ENCODE data around the gene PTPN4. TPM values are rescaled to one million over a fixed set of nuclear protein-coding genes. Genes with fewer than 3 reads are reported as not detected.
"Not testable (repeated sequence)": the region's sequence is repeated elsewhere in the genome, so short reads cannot be mapped to it uniquely, and the experiment has no call there.

PTPN4 gene
- total RNA-seq, 1 donor from 2014 or later: 43.3 TPM

DNA sequence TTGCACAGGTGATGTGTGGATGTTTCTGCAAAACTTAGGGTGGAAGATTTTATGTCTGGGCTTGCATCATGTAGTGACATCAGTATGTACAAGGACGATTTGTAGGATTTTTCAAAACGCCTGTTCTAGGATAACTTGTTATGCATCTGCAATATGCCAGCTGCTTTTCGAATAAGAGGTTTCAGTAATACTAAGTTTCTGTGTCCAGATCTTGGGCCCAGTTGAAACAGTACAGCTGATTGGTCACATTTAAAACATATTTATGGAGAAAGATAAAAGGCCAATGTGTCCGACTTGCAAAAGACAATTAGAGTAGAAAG, 1.2 kb downstream of the PTPN4 start:
- no peak for DNase-seq (ENCODE audit: low read depth, low spot score)

DNA sequence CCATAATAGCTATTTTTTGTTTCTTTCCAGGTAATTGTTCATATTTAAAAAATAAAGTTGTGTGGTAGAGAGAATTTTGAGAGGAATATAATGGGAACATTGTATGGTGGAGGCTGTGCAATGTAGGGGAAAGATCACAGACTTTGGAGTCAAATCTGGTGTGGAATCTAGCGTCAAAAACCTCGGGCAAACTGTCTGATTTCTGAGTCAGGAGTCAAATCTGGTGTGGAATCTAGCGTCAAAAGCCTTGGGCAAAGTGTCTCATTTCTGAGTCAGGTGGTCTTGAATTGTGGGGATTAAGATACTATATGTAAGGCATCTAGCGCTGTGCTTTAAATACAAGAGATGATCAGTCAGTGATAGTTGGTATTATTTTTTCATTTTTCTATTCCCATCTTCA, 5.1 kb downstream of the PTPN4 start:
- DNase-seq (ENCODE audit: low read depth, low spot score): no peak

DNA sequence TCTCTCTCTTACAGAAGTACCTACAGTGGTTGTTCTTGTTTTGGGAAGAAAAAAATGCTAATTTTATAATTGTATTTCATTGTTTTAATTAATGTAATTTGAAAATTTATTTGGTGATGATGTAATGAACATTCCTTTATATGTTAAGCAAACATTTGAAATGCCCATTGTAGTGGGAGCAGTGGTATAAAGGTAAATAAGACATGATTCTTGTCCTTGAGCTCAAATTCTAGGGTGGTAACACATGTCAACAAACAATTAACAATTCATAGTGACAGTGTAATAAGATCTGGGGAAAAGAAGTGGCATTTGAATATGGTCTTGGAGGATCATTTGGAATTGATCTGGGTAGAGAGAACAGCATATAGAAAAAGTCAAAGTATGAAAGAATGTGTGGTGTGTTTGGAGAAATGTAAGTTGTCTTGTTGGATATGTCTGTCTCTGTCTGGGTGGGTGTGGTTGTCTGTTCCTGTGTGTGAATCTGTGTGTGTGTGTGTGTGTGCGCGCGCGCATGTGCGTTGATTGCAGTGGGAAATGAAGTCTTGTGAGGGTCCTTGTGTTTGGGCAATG, 5.8 kb downstream of the PTPN4 start:
- DNase-seq (ENCODE audit: low read depth, low spot score): no peak

DNA sequence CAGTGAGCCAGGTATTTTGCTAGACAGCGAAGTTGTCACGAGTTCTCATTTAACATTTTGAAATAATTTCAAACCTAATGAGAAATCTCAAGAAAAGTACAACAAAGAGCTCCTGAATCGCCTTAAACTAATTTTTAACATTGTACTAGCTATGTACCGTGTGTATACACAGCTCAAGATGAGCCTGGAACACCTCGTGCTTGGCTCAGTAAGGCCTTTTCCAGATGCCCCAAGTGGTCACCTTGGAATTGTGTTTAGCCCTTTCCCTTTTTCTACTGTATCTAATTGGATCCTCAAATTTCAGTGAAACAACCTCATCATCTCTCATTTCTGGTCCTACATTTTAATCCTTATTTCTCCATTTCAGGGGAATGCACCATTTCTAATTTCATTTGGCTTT, 7.2 kb downstream of the PTPN4 start:
- DNase-seq (ENCODE audit: low read depth, low spot score): no peak

DNA sequence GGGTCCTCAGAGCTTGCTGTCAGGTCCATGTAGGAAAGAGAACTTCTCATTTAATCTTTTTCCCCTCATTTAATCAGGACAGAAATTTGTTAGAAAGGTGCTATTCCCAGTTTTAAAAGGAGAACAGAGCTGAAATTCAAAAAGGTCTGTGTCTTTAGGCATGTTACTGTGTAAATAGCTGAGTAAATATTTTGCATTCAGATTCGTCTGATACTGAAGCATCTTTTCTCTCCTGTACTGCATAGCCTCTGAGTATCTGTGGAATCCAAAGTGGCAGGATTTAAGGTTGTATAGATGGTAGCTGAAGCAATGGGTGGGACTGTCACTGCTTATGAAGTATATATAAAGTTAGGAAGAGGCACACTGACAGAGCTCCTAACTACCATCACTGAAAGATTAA, 9.0 kb downstream of the PTPN4 start:
- DNase-seq (ENCODE audit: low read depth, low spot score): no peak

DNA sequence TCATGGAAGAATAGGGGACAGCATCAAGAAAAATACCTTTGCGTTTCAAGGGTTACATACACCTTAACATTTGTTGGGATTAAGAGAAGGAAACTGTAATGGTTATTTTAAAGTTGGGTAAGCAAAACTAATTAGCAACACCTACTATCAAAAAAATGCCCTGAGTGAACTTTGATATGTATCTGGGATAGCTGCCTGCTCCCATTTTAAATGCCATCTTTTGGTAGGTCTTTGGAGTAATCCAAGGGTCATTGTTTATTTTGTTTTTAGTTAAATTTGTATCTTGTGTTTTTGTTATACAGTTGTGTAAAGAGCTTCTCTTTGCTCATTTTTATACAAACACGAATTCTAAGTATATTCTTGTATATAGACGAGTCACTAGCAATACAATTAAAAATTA, 9.9 kb downstream of the PTPN4 start:
- no peak for DNase-seq (ENCODE audit: low read depth, low spot score)

DNA sequence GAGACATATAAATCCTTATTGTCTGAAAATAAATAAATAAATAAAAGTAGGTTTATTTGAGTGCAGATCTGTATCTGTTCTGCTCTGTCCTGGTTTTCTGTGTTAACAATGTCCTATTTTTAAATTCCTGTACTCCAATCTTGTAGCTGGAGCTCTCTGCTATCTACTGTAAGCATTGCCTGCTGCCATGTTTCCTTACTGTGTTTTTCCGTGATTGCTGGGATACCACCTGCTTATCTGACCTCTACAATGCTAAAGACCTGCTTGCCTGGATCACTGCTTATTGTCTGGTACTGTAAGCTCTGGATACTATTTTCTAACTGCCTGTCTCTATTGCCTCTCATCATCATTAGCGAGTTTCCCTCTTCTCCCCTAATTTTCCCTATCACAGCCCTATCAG, 11.6 kb downstream of the PTPN4 start:
- DNase-seq (ENCODE audit: low read depth, low spot score): no peak

DNA sequence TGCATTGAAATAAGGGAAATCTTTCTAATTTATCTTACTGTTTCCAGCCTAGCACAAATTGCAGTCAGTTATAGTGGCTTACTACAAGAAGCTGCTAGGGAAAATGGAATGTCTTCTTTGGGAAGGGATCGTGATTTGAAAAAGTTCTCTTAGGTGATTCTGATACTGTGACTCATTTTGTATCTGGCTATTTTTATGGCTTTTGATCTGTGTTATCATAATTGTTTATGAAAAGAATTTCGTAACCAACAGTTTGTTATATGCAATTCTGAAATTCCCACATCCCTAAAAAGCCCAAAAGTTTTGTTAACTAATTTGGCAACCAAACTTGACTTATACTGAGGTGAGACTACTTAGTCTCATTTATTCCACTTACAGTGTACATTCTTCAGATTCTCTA, 12.4 kb downstream of the PTPN4 start:
- DNase-seq (ENCODE audit: low read depth, low spot score): no peak

DNA sequence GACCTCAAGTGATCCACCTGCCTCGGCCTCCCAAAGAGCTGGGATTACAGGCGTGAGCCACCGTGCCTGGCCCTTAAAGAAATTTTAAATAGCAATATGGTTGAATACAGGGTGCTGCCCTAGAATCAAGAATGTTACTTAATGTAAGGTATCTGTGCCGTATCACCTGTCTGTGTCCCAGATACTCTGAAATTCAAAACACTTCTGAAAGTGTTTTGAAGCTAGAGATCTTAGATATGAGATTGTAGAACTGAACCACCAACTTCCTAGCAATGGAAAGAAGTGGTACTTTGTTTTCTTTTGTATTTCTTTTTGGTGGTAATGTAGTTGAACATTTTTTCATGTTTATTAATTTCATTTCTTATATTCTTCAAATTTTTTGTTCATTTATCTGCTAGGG, 13.0 kb downstream of the PTPN4 start:
- DNase-seq (ENCODE audit: low read depth, low spot score): no peak

DNA sequence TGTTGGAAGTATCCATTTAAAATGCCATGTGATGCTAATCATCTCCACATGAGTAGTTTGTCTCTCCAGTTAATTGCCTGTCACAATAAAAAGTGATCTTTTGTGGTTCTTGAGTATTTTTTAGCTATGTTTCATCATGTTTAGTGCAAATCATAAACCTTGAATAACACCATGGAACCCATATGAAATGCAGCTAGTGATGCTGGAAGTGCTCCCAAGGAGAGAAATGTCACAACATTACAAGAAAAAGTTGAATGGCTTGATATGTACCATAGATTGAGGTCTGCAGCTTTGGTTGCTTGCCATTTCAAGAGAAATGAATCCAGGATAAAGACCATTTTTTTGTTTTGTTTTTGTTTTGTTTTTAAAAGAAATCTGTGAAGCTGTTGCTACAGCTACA, 14.3 kb downstream of the PTPN4 start:
- no peak for DNase-seq (ENCODE audit: low read depth, low spot score)

DNA sequence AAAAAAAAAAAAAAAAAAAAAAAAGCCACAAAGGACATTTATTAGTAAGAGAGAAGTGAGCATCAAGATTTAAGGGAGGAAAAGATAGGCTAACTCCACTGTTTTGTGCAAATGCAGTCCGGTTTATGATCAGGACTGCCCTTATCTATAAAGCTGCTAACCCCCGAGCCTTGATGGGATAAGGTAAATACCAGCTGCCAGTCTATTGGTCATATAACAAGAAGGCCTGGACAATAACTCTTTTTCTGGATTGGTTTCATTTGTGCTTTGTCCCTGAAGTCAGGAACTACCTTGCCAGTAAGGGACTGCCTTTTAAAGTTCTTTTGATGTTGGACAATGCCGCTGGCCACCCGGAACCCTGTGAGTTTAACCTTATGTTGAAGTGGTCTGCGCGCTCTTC, 15.4 kb downstream of the PTPN4 start:
- DNase-seq (ENCODE audit: low read depth, low spot score): no peak

DNA sequence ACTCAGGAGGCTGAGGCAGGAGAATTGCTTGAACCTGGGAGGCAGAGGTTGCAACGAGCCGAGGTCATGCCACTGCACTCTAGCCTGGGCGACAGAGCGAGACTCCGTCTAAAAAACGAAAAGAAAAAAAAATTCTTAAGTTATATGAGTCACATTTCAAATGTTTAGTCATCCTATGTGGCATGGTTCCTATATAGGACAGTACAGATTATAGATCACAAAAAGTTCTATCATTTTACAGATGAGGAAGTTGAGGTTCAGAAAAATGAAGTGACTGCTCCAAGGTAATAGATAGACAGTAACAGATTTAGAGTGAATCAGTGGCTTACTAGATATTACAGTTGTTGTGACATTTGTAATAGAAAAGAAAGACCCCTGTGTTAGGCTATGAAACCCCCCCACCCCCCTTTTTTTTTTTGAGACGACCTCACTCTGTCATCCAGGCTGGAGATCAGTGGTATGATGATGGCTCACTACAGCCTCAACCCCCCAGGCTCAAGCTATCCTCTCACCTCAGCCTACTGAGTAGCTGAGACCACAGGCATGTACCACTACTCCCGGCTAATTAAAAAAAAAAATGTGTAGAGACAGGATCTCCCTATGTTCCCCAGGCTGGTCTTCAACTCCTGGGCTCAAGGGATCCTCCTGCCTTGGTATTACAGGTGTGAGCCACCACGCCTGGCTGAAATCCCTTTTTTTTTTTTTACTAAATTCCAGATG, 22.7 kb downstream of the PTPN4 start:
- no peak for DNase-seq (ENCODE audit: low read depth, low spot score)

DNA sequence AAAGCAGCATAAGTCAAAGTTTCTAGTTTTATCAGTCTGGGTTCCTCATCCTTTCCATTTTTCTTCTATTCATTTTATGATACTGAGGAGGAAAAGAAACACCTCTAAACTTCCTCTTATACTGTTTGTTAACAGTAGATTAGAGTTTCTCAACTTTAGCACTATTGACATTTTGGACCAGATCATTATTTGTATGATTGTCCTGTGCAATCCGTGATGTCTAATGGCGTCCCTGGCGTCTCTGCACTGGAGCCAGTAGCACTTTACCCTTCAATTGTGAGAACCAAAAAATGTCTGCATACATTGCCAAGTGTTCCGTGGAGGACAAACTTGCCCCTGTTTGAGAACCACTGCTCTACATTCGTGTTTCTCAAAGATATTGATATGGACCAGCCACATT, 25.2 kb downstream of the PTPN4 start:
- DNase-seq (ENCODE audit: low read depth, low spot score): no peak

DNA sequence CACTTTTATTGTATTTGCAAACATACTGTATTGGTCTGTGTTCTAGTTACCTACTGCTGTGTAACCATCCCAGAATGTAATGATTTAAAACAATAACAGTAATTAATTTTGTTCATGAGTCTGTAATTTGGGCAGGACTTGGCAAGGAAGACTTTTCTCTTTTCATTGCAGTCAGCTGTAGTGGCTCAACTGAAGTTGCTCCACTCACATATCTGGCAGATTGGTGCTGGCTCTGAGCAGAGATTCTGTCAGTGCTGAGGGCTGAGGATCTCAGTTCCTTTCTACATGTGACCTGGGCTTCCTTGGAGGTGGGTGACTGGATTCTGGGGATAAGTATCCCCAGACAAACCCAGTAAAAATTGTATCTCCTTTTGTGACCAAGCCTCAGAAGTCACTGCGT, 26.6 kb downstream of the PTPN4 start:
- DNase-seq (ENCODE audit: low read depth, low spot score): no peak

DNA sequence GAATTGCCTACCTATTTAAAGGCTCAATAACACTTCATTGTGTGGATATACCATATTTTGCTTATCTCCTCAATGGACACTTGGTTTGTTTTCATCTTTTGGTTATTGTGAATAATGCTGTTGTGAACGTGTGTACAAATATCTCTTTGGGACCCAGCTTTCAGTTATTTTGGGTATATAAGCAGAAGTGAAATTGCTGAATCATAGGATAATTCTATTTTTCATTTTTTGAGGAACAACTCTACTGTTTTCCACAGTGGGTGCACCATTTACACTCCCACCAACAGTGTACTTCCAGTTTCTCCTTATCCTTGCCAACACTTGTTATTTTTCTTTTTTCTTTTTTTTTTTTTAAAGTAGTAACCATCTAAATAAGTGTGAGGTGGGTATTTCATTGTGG, 29.0 kb downstream of the PTPN4 start:
- no peak for DNase-seq (ENCODE audit: low read depth, low spot score)

DNA sequence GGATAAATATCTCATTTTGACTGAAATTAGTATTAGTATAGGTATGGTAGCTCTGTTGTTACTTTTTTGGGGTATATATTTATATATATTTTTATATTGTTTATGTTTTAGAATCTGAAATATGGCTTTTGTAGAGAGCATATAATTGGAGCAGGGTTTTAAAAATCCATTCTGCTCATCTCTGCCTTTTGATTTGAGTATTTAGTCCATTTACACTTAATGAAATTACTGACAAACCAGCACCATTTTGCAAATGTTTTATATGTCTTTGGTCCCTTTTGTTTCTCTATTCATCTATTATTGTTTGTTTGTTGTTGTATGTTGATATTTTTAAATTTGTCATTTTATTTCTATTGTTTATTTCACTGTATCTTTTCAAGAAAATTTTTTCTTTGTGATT, 30.7 kb downstream of the PTPN4 start:
- DNase-seq (ENCODE audit: low read depth, low spot score): no peak

DNA sequence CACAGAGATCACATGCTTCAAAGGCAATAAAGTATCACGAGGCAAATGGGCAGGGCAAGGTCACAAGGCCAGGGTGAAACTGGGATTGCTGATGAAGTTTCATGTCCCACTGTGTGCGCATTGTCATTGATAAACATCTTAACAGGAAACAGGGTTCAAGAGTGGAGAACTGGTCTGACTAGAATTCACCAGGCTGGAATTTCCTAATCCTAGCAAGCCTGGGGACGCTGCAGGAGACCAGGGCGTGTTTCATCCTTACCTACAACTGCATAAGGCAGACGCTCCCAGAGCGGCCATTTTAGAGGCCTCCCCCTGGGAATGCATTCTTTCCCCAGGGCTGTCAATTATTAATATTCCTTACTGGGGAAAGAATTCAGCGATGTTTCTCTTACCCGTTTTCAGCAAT, 33.2 kb downstream of the PTPN4 start:
- no peak for DNase-seq (ENCODE audit: low read depth, low spot score)

DNA sequence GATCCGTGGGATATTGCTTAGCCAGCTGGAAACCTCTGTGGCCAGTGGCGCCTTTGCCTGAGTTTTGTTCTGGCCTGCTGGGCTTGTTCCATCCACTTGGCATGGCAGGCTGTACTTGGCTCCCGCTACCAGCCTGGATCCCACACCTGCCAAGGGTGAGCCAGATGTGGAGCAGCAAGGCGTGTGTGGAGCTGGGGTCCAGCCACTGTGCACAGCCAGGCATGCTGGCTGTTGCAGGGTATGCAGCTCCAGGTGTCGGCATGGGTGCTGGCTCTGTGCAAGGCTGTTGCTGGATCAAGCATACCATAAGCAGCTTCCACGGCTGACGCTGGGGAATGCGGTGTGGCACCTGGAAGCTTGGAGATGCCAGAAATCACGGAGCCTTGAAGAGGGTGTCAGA, 34.5 kb downstream of the PTPN4 start:
- no peak for DNase-seq (ENCODE audit: low read depth, low spot score)

DNA sequence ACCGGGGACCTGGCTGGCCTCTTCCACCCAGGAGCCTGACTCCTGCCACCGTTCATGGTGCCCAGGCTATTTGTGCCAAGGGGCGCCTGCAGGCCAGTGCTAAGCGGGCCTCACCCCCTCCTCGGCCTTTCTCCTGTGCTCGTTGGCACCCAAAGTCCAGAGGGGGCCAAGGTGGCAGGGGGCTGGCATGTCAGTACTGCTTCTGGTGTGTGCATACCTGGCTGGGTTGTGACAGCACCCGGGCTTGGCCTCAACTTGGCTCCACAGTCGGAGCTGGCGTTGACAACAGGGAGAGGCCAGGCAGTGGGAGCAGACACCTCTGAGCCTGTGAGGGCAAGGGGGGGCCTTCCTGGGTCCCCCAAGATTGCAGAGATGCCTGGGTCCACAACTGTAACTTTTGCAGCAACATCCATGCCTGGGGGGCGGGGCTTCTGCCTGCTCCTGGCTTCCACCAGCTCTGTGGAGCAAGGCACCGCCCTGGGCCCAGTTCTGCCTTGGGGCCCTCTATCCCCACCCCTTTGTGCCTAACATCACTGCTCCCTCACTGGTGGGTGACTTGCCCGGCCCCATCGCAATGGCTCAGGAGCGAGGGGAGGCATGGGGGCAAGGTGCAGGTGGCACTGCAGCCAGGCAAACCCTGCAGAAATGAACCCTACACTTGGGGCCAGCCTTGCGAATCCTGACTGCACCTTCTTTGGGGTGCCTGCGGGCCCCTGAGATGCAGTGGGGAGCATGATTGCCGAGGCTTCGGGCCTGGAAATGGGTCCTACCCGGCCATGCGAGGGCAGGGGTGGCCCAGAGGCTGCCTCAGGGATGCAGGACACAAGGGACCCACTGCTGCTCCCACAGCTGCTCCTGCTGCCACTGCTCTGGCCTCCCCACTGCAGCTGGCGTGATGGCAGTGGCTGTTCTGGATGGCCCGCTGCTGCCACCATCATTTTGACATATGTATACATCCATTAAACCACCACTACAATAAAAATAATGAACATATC, 35.9 kb downstream of the PTPN4 start:
- DNase-seq (ENCODE audit: low read depth, low spot score): no peak

DNA sequence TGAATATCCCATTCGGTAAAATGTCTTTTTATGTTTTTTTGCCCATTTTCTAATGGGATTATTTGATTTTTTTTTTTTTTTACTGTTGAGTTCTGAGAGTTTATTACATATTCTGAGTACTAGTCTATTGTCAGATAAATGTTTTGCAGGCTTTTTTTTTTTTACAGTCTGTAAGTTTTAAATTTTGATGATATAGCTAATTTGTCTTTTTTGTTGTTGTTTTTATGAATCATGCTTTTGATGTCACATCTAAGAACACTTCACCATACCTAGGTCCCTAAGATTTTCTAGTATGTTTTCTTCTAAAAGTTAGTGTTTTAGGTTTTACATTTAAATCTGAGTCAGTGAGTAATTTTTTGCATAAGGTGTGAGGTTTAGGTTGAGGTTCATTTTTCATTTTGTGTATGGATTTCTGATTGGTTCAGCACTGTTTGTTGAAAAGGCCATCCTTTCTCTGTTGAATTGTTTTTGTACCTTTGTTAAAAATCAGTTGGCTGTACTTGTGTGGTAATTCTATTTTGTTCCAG, 40.7 kb downstream of the PTPN4 start:
- no peak for DNase-seq (ENCODE audit: low read depth, low spot score)

DNA sequence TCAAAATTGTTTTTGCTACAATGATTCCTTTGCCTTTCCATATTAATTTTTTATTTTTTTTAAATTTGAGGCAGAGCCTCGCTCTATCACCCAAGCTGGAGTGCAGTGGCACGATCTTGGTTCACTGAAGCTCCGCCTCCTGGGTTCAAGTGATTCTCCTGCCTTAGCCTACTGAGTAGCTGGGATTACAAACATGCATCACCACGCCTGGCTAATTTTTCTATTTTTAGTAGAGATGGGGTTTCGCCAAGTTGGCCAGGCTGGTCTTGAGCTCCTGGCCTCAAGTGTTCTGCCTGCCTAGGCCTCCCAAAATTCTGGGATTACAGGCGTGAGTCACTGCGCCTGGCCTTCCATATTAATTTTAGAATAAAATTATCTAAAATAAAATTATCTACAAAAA, 41.3 kb downstream of the PTPN4 start:
- DNase-seq (ENCODE audit: low read depth, low spot score): no peak

DNA sequence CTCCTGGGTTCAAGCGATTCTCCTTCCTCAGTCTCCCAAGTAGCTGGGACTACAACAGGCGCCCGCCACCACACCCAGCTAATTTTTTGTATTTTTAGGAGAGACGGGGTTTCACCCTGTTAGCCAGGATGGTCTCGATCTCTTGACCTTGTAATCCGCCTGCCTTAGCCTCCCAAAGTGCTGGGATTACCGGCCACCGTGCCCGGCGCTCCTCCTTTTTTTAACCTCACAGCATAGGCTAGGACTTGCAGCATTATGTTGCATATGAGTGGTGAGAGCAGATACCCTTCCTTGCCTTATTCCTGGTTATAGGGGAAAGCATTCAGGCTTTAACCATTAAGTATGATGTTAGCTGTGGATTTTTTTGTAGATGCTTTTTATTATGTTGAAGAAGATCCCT, 42.3 kb downstream of the PTPN4 start:
- not testable (repeated sequence) for DNase-seq (ENCODE audit: low read depth, low spot score)
